Duodenal mucosa (tissue), 2 donors: ENCODE data around the gene FBXL20.

Experiments used
- H3K27ac ChIP-seq: one replicate; pipeline ENCODE4 v1.7.0; 2013; ENCODE audit warnings: low read depth, low read length
- H3K27me3 ChIP-seq, 2 donors: one replicate each; pipeline ENCODE4 v1.7.0; 2013; ENCODE audit warnings: low read length in 2 of 2, control low read depth in 1 of 2; ENCODE audit not compliant: insufficient read depth in 2 of 2, control insufficient read depth in 1 of 2
- H3K36me3 ChIP-seq, 2 donors: one replicate each; pipeline ENCODE4 v1.7.0; 2013; ENCODE audit warnings: low read length in 2 of 2, control low read depth in 1 of 2; ENCODE audit not compliant: insufficient read depth in 2 of 2, control insufficient read depth in 1 of 2
- H3K4me1 ChIP-seq, 2 donors: one replicate each; pipeline ENCODE4 v1.7.0; 2013; ENCODE audit warnings: low read length in 2 of 2, control low read depth in 1 of 2; ENCODE audit not compliant: insufficient read depth in 2 of 2, control insufficient read depth in 1 of 2
- H3K4me3 ChIP-seq, 2 donors: one replicate each; pipeline ENCODE4 v1.7.0; 2013; ENCODE audit warnings: low read length in 2 of 2, low read depth in 1 of 2
- H3K9ac ChIP-seq, 2 donors: one replicate each; pipeline ENCODE4 v1.7.0; 2013; ENCODE audit warnings: low read length in 2 of 2, low read depth in 1 of 2
- H3K9me3 ChIP-seq, 2 donors: one replicate each; pipeline ENCODE4 v1.7.0; 2013; ENCODE audit warnings: low read length in 2 of 2, control low read depth in 1 of 2; ENCODE audit not compliant: control insufficient read depth in 1 of 2

The FBXL20 gene

GRCh38 chr17:39222866-39223834 lies 178.3 kb downstream of the FBXL20 start:
- peaks cover 42 to 50% of the 10 kb centered on the region in 2 donors for H3K27me3 ChIP-seq
- peaks cover 4 to 9% of the 10 kb centered on the region in 2 donors for H3K4me1 ChIP-seq
- no peak overlapping the region for H3K4me3 ChIP-seq
- no peak overlapping the region for H3K9ac ChIP-seq
- H3K27ac ChIP-seq, result no peak overlapping the region
- H3K9me3 ChIP-seq, result no peaks in the 10 kb centered on the region
- no peaks in the 10 kb centered on the region for H3K36me3 ChIP-seq

DNA sequence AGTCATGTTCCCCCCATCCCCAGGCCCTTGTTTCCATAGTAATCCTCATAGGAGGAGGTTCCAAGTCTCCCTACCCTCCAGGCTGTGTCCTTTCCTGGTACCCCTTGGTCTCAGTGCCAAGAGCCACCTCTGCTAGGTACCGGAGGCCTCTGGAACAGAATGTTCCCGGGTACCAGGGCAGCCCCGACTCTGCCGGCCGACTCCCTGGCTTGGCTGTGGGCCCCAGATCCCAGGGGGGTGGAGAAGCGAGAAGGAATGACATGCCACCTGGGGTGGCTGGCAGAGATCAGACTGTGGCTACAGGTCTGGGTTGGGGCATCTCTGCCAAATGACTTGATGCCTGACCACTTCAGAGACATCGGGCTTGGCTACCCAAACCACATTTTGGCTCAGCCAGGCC lies 179.3 kb downstream of the FBXL20 start:
- H3K9ac ChIP-seq, result no peak overlapping the region
- no peak overlapping the region for H3K4me3 ChIP-seq
- no peak overlapping the region for H3K27ac ChIP-seq
- no peaks in the 10 kb centered on the region for H3K36me3 ChIP-seq
- no peaks in the 10 kb centered on the region for H3K9me3 ChIP-seq
- peaks cover 4 to 9% of the 10 kb centered on the region in 2 donors for H3K4me1 ChIP-seq
- peaks cover 33 to 47% of the 10 kb centered on the region in 2 donors for H3K27me3 ChIP-seq

DNA sequence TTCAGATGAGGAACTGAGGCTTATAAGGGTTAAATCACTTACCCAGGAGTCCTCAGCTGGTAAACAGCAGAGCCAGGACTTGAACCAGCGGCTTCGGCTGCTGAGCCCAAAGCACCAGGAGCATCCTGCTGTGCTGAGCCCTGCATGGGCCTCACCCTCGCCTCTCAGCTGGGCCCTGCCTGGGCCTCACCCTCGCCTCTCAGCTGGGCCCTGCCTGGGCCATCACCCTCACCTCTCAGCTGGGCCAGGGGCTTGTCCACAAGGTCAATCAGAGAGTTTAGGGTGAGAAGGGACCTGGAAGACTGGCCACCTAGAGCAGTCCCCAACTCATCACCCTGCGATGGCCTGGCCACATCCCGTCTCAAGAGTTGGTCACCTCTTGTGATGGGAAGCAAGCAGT lies 179.9 kb downstream of the FBXL20 start:
- Histone ChIP-seq H3K4me3 (no peak overlapping the region), H3K4me1 (peaks cover 4 to 9% of the 10 kb centered on the region in 2 donors), H3K36me3 (no peaks in the 10 kb centered on the region), H3K9ac (no peak overlapping the region), H3K9me3 (no peaks in the 10 kb centered on the region), H3K27me3 (peaks cover 37 to 47% of the 10 kb centered on the region in 2 donors), H3K27ac (no peak overlapping the region)

DNA sequence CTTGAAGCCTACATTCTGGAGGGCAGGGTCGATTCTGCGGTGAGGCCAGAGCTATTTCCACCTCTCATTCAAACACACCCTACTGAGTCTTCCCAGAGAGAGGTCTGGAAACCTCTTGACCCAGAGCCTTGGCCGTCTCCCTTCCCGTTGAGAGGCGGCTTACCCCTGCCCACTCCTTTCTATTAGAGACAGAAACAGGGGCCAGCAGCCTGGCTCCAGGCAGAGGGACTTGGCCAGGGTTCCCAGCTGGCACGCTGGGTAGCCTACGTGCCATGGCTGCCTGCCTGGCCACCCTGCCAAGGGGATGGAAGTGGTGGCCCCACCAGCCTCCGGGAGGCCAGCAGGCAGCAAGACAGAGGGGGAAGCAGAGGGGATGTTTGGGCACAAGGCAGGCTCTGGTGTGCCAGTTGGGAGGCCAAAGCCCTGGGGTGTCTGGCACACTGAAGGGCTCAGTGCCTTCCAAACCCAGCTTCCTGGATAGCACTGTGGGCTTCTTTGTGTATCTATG lies 181.7 kb downstream of the FBXL20 start:
- H3K4me1 ChIP-seq, result no peaks in the 10 kb centered on the region
- no peaks in the 10 kb centered on the region for H3K36me3 ChIP-seq
- H3K9me3 ChIP-seq, result no peaks in the 10 kb centered on the region
- peaks cover 24 to 30% of the 10 kb centered on the region in 2 donors for H3K27me3 ChIP-seq
- H3K4me3 ChIP-seq, result no peak overlapping the region
- H3K9ac ChIP-seq, result no peak overlapping the region
- H3K27ac ChIP-seq, result no peak overlapping the region

DNA sequence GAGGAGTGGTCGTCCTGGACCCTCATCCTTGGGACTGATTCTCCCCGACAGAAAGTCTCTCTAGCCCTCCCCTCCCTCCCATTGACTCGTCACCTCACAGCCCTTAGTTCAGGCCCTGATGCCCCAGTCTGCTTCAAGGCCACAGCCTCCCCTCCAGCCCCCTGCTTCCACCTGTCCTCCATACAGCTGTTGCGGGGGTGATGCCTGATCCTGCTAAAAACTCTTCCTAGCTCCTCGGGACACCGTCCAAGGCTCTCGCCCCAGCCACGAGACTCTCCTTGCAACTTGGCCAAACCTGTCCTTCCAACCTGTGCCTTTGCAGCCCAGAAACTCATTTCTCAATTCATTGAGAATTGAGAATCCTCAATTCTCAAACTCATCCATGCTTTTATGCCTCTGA lies 182.5 kb downstream of the FBXL20 start:
- Histone ChIP-seq H3K9me3 (no peaks in the 10 kb centered on the region), H3K27me3 (peaks cover 16 to 22% of the 10 kb centered on the region in 2 donors), H3K9ac (no peak overlapping the region), H3K4me3 (no peak overlapping the region), H3K27ac (no peak overlapping the region), H3K36me3 (no peaks in the 10 kb centered on the region), H3K4me1 (no peaks in the 10 kb centered on the region)

GRCh38 chr17:39217734-39218369 lies 183.6 kb downstream of the FBXL20 start:
- Histone ChIP-seq H3K36me3 (no peaks in the 10 kb centered on the region), H3K27me3 (peaks cover 7 to 12% of the 10 kb centered on the region in 2 donors), H3K4me3 (no peak overlapping the region), H3K9ac (no peak overlapping the region), H3K4me1 (peaks cover 0 to 3% of the 10 kb centered on the region in 2 donors), H3K27ac (no peak overlapping the region), H3K9me3 (no peaks in the 10 kb centered on the region)

DNA sequence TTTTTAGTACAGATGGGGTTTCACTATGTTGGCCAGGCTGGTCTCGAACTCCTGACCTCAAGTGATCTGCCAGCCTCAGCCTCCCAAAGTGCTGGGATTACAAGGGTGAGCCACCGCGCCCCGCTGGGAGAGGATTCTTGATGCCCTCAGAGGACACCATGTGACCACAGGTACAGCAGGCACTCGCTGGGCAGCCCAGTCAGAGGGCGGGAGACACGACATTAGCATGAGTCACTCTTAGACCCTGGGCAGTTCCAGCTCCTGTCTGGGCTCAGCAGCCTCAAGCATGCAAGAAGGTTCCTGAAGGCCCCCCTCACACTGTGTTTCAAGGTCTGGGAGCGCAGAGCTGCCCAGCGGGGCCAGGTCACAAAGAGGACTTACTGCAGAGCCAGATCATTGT lies 187.6 kb downstream of the FBXL20 start:
- no peaks in the 10 kb centered on the region for H3K9me3 ChIP-seq
- no peak overlapping the region for H3K27ac ChIP-seq
- no peak overlapping the region for H3K4me3 ChIP-seq
- H3K27me3 ChIP-seq, result peaks cover 22% of the 10 kb centered on the region in 2 donors
- H3K36me3 ChIP-seq, result no peaks in the 10 kb centered on the region
- H3K4me1 ChIP-seq, result peaks cover 13 to 14% of the 10 kb centered on the region in 2 donors
- no peak overlapping the region for H3K9ac ChIP-seq

GRCh38 chr17:39212841-39213480 lies 188.5 kb downstream of the FBXL20 start:
- peaks cover 19 to 22% of the 10 kb centered on the region in 2 donors for H3K27me3 ChIP-seq
- H3K4me1 ChIP-seq, result peaks cover 16% of the 10 kb centered on the region in 2 donors
- no peak overlapping the region for H3K4me3 ChIP-seq
- H3K9me3 ChIP-seq, result no peaks in the 10 kb centered on the region
- no peaks in the 10 kb centered on the region for H3K36me3 ChIP-seq
- H3K9ac ChIP-seq, result no peak overlapping the region
- H3K27ac ChIP-seq, result no peak overlapping the region

- no peaks in the 10 kb centered on the region for H3K9me3 ChIP-seq
- H3K27me3 ChIP-seq, result peaks cover 17 to 22% of the 10 kb centered on the region in 2 donors
- H3K9ac ChIP-seq, result no peak overlapping the region
- no peak overlapping the region for H3K4me3 ChIP-seq
- H3K4me1 ChIP-seq, result peaks cover 16% of the 10 kb centered on the region in 2 donors
- no peak overlapping the region for H3K27ac ChIP-seq
- no peaks in the 10 kb centered on the region for H3K36me3 ChIP-seq
Measured at GRCh38 chr17:39212195-39212810, 189.1 kb downstream of the FBXL20 start.
